HAP-1 (cell line): ENCODE data around the gene BPHL.

ENCODE experiments used
- DNase-seq, 2 experiments: peaks; one replicate each; pipeline ENCODE4 v3.0.0-alpha.2; 2016 to 2020; ENCODE audit warnings: low spot score in 2 of 2
- H3K27me3 ChIP-seq: fragments of 250-450 bp; sonication (Bioruptor Pico); 2 replicates; pipeline ENCODE4 v1.5.1; 2020; ENCODE audit warnings: low read depth, mild to moderate bottlenecking, moderate library complexity
- H3K36me3 ChIP-seq: fragments of 250-450 bp; sonication (Bioruptor Pico); replicated peaks from 2 replicates; pipeline ENCODE4 v1.5.1; 2020; ENCODE audit warnings: mild to moderate bottlenecking
- H3K4me1 ChIP-seq: fragments of 250-450 bp; sonication (Bioruptor Pico); 2 replicates; pipeline ENCODE4 v1.5.1; 2020; ENCODE audit warnings: mild to moderate bottlenecking
- H3K4me3 ChIP-seq: fragments of 250-450 bp; sonication (Bioruptor Pico); 2 replicates; pipeline ENCODE4 v1.5.1; 2020; ENCODE audit warnings: mild to moderate bottlenecking, moderate library complexity
- H3K9me3 ChIP-seq: fragments of 250-450 bp; sonication (Bioruptor Pico); 2 replicates; pipeline ENCODE4 v1.5.1; 2020; ENCODE audit warnings: mild to moderate bottlenecking, moderate library complexity
- in situ Hi-C: fragments of 300-500 bp; cut with MboI; formaldehyde crosslinking; loops from 3 replicates; pipeline ENCODE4 v1.14.3; 2020; ENCODE audit warnings: low sequenced_read_pairs, inconsistent platforms, mixed read lengths

Gene BPHL

DNA sequence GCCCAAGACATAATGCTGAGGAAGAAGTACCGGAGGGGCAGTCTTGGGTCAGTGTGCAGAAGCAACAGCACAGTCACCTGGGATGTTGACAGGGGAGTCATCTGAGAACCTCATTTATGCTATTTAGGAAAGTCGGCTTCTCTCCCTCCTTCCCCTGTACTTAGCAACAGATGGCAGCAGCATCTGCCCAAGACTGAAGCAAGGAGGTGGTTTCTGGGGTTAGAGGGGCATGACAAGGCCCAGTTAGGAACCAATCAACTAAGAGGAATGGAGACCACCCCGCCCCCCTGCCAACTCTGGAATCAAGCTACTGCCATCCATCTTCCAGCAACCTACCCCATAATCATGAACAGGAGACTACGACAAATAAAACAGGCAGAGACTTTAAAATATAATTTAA lies 28.5 kb upstream of the BPHL start:
- DNase-seq: no peak
- Histone ChIP-seq H3K4me1 (no peaks in the 10 kb centered on the region), H3K4me3 (no peak overlapping the region), H3K27me3 (no peaks in the 10 kb centered on the region), H3K36me3 (peaks cover 48% of the 10 kb centered on the region), H3K9me3 (peaks cover 21% of the 10 kb centered on the region)
- in situ Hi-C loops: no loop called here

GRCh38 chr6:3094815-3095214 lies 23.7 kb upstream of the BPHL start:
- no peak for DNase-seq
- no peaks in the 10 kb centered on the region for H3K27me3 ChIP-seq
- H3K9me3 ChIP-seq: peaks cover 7% of the 10 kb centered on the region
- peaks cover 37% of the 10 kb centered on the region for H3K36me3 ChIP-seq
- H3K4me1 ChIP-seq: no peaks in the 10 kb centered on the region
- in situ Hi-C loops: no loop called here
- H3K4me3 ChIP-seq: no peak overlapping the region

GRCh38 chr6:3102875-3103274 lies 15.6 kb upstream of the BPHL start:
- in situ Hi-C loops: no loop called here
- Histone ChIP-seq H3K27me3 (no peaks in the 10 kb centered on the region), H3K36me3 (peaks cover 67% of the 10 kb centered on the region), H3K4me3 (no peak overlapping the region), H3K9me3 (no peaks in the 10 kb centered on the region), H3K4me1 (no peaks in the 10 kb centered on the region)
- DNase-seq: no peak

DNA sequence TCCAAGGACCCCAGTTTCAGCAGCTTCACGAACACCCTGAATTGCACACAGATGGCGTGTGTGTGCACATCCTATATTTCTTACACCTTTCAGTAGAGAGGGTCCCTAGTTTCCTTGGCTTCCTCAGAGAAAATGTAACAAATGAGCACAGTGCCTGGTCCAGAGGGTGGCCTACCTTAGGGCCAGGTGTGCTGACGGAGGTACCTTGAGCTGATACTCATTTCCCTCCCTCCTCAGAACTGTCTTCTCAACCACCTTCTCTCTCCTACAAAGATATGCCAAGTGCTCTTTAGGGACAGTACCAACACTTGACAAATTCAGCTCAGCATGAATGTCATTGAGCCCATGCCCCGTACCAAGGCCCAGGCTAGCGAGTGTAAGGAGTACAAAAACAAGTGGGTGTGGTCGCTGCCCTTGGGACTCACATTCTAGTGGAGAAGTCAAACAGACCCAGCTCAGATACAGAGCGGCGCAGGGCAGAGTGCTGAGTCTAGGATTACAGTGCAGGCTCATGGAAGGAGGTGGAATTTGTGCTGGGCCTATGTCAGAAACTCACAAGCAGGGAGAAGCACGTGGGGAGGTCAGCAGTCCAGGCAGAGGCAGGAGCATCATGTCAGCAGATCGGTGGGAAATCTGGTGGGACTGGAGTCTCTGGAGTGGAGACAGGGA lies 9.6 kb upstream of the BPHL start:
- in situ Hi-C loops: no loop called here

GRCh38 chr6:3109761-3110160 lies 8.8 kb upstream of the BPHL start:
- in situ Hi-C loops: no loop called here
- Histone ChIP-seq H3K4me1 (peaks cover 2% of the 10 kb centered on the region; the same call in 1 of the 2 replicates), H3K27me3 (no peaks in the 10 kb centered on the region), H3K4me3 (no peak overlapping the region), H3K36me3 (peaks cover 68% of the 10 kb centered on the region), H3K9me3 (no peaks in the 10 kb centered on the region)
- DNase-seq: no peak

More for the DNA sequence above, 9.6 kb upstream of the BPHL start:
- H3K4me3 ChIP-seq: no peak overlapping the region
- H3K9me3 ChIP-seq: no peaks in the 10 kb centered on the region
- peaks cover 66% of the 10 kb centered on the region for H3K36me3 ChIP-seq
- DNase-seq: no peak
- H3K4me1 ChIP-seq: peaks cover 2% of the 10 kb centered on the region; the same call in 1 of the 2 replicates
- H3K27me3 ChIP-seq: no peaks in the 10 kb centered on the region

- Histone ChIP-seq H3K36me3 (peaks cover 43% of the 10 kb centered on the region), H3K4me3 (no peak overlapping the region), H3K4me1 (peaks cover 14% of the 10 kb centered on the region), H3K27me3 (no peaks in the 10 kb centered on the region), H3K9me3 (no peaks in the 10 kb centered on the region)
- in situ Hi-C loops: no loop called here
- no peak for DNase-seq
Observed at GRCh38 chr6:3114377-3114776, 4.1 kb upstream of the BPHL start.

DNA sequence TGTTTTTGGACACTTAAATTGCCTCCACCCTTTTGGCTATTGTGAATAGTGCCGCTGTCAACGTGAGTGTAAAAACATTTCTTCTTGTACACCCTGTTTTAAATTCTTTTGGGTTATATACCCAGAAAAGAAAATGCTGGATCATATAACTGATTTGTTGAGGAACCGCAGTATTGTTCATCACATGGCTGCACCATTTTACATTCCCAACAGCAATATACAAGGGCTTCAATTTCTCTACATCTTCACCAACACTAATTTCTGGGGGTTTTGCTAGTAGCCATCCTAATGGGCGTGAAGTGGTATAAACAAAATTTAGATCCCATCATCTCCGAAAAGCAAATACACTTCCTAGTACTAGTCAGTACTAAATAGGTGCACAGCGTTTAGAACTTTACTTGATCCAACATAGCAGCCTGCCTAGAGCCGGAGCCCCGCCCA lies 579 bp upstream of the BPHL start:
- H3K9me3 ChIP-seq: no peaks in the 10 kb centered on the region
- peaks cover 15% of the 10 kb centered on the region for H3K36me3 ChIP-seq
- no peak for DNase-seq
- H3K4me3 ChIP-seq: peak overlapping the region; percentile 75
- H3K4me1 ChIP-seq: peaks cover 12% of the 10 kb centered on the region
- in situ Hi-C loops: no loop called here
- H3K27me3 ChIP-seq: no peaks in the 10 kb centered on the region

- H3K4me3 ChIP-seq: peak overlapping the region; percentile 75
- H3K27me3 ChIP-seq: no peaks in the 10 kb centered on the region
- no peak for DNase-seq
- in situ Hi-C loops: no loop called here
- H3K36me3 ChIP-seq: peaks cover 3% of the 10 kb centered on the region; the same call in 1 of the 2 replicates
- no peaks in the 10 kb centered on the region for H3K9me3 ChIP-seq
- H3K4me1 ChIP-seq: peaks cover 12% of the 10 kb centered on the region
Observed at GRCh38 chr6:3119040-3119723, 671 bp downstream of the BPHL start.

- no peak for DNase-seq
- Histone ChIP-seq H3K36me3 (no peaks in the 10 kb centered on the region; the same call in 1 of the 2 replicates), H3K4me1 (peaks cover 12% of the 10 kb centered on the region), H3K27me3 (no peaks in the 10 kb centered on the region), H3K9me3 (no peaks in the 10 kb centered on the region), H3K4me3 (no peak overlapping the region)
- in situ Hi-C loops: loop anchor here (10.0 kb wide), 1 partner anchor 614 kb away; no protein-coding TSS in a partner anchor
Observed at GRCh38 chr6:3120765-3121089, 2.2 kb downstream of the BPHL start.

- Histone ChIP-seq H3K4me3 (no peak overlapping the region), H3K27me3 (no peaks in the 10 kb centered on the region), H3K4me1 (peaks cover 1% of the 10 kb centered on the region), H3K9me3 (no peaks in the 10 kb centered on the region), H3K36me3 (no peaks in the 10 kb centered on the region; the same call in 1 of the 2 replicates)
- in situ Hi-C loops: loop anchor here (10.0 kb wide), 1 partner anchor 612 kb away; no protein-coding TSS in a partner anchor
- DNase-seq: no peak
Observed at GRCh38 chr6:3122823-3123182, 4.3 kb downstream of the BPHL start.

DNA sequence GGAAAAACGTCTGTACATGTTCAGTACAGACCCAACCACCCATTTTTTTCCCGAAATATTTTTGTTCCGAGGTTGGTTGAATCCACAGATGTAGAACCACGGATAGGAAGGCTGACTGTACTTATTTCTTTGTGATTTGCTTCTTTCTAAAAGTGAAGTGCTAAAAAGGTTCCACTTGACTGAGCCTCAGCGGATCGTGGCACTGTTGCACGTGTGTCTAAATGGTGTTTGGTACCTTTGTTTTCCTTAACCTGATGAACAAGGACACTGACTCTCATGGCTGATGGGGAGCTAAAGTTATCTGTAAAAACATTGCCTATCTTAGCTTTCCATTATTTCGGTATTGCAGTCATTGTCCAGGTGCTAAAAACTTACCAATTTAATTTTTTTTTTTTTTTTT lies 6.2 kb downstream of the BPHL start:
- in situ Hi-C loops: loop anchor here (5.0 to 10.0 kb wide), 2 partner anchors 128 to 610 kb away; no protein-coding TSS in a partner anchor
- Histone ChIP-seq H3K36me3 (peaks cover 17% of the 10 kb centered on the region), H3K4me3 (no peak overlapping the region), H3K9me3 (no peaks in the 10 kb centered on the region), H3K4me1 (no peaks in the 10 kb centered on the region), H3K27me3 (no peaks in the 10 kb centered on the region)
- DNase-seq: no peak

DNA sequence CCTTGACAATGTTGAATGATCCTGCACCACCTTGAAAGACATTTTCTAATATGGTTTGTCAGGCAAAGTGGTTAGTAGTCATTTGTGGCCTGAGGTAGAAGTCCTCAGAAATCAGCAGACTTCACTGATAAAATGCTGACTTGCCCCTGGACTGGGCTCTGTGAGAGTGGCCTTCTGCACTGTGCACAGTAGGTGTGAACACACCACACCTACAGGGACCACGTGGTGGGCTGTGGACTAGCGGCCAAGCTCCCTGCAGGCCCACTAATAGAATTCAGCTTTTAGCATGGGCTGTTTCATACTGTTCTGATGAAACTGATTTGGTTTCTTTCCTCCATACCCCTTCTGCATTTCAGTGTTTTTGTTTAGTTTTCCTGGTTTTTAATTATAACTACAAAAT lies 7.3 kb downstream of the BPHL start:
- Histone ChIP-seq H3K36me3 (peaks cover 27% of the 10 kb centered on the region), H3K4me1 (no peaks in the 10 kb centered on the region)
- in situ Hi-C loops: loop anchor here (5.0 to 10.0 kb wide), 2 partner anchors 126 to 609 kb away; no protein-coding TSS in a partner anchor

DNA sequence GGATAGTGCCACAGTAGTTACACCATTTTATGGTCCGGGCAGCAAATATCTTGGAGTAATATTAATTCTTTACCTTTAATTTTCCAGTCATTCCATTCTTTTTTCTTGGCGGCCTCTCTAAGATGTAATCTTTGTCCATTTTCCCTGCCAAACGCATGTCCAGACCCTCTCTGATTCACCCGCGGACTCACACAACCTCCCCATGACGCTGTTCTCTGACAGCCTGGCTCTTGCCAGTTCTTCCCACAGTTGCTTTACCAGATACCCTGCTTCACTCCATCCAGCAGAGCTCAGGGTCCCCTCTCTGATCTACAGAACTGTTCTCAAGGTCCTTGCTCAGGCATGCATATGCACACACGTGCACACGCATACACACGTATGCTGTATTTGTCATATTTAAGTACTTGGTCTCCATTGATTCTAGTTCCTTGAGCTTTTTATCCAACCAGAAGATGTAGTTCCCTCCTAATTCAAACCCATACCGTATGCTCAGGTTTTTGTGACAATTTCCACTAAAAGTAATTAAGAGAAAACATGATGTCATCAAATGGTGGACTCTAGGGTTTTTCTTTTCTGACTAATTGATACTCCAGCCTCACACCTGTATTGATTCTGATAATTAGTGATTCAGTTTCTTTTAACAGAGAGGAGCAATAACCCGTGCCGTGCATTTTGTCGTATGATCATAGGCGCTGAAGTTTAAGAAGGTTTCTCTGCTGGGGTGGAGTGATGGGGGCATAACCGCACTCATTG lies 10.0 kb downstream of the BPHL start:
- no peak overlapping the region for H3K4me3 ChIP-seq
- in situ Hi-C loops: loop anchor here (5.0 to 10.0 kb wide), 2 partner anchors 124 to 606 kb away; no protein-coding TSS in a partner anchor
- H3K27me3 ChIP-seq: no peaks in the 10 kb centered on the region
- no peak for DNase-seq
- no peaks in the 10 kb centered on the region for H3K9me3 ChIP-seq
- no peaks in the 10 kb centered on the region for H3K4me1 ChIP-seq
- H3K36me3 ChIP-seq: peaks cover 27% of the 10 kb centered on the region

More for the DNA sequence above, 7.3 kb downstream of the BPHL start:
- Histone ChIP-seq H3K27me3 (no peaks in the 10 kb centered on the region), H3K4me3 (no peak overlapping the region), H3K9me3 (no peaks in the 10 kb centered on the region)
- DNase-seq: no peak

GRCh38 chr6:3131695-3132094 lies 13.2 kb downstream of the BPHL start:
- in situ Hi-C loops: no loop called here

More at GRCh38 chr6:3131695-3132094, 13.2 kb downstream of the BPHL start:
- no peak for DNase-seq
- Histone ChIP-seq H3K36me3 (peaks cover 33% of the 10 kb centered on the region), H3K4me1 (no peaks in the 10 kb centered on the region), H3K9me3 (no peaks in the 10 kb centered on the region), H3K4me3 (no peak overlapping the region), H3K27me3 (no peaks in the 10 kb centered on the region)
